GM12873 (cell line): ENCODE data around the gene NME7.

Experiments
- CTCF ChIP-seq: IDR thresholded peaks from 2 replicates; pipeline ENCODE4 v1.5.1; 2012; ENCODE audit warnings: low read depth, mild to moderate bottlenecking, moderate library complexity, low read length, control low read depth; ENCODE audit not compliant: insufficient read depth; ENCODE audit errors: missing control alignments

The NME7 gene

GRCh38 chr1:169086603-169087455 lies 280.8 kb downstream of the NME7 start:
- no peak for TF ChIP-seq CTCF

DNA sequence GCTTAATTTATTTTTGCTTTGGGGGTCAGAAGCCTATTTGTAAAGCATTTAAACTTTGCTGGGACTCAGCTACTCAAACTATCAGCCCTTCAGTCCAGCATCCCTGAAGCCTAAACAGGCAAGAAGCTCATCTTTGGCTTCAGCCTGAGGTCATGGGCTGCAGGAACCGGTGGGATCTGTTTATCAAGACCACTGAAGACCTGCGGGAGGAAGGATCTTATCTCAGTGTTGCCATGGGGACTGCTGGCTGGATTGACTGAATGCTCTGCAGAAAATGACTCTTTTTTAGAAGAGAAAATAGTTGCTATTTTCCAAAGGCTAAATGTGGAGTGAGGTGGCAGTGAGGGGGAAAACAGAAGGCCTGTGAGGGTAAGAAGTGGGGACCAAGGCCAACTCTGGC lies 281.7 kb downstream of the NME7 start:
- no peak for TF ChIP-seq CTCF
